ENCODE results near the gene USP49. TPM values are rescaled to one million over a fixed set of nuclear protein-coding genes. Genes with fewer than 3 reads are reported as not detected.
A peak's percentile ranks its signal among the peaks of the same experiment; 100 is the strongest.

The USP49 gene
- total and polyA plus RNA-seq, 2 of the 13 experiments (the other 11 are each of a cell fraction or from before 2014, with no cell fraction given): 2.9 to 4.3 TPM

DNA sequence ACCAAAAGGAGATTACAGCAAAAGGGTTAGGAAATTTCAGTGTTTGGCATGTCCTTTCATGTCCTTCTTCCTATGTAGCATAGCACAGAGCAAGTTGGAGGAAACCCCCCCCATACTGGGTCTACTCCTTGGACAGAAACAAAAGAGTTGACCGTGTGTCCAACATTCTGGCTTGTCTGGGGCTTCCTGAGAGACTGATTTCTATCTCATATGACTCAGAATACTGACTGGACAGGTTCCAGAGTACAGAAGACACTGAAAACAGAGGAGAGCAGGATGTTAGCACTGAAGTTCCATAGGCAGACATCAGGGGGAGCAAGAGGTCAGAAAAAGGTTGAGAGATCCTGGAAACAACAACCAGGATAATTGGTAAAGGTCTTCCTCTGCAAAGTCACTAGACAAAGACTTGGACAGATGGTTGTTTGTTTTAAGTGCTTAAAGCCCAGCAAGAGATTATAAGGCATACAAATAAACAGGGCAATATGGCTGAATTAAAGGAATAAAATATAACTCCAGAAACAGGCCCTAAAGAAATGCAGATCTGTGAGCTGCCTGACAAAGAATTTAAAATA is 48.4 kb downstream of the USP49 start (continued):
- TF ChIP-seq MLXIP (CRISPR knock-in tag; IDR thresholded peaks at IDR 0.05; ENCODE audit: borderline replicate concordance): no peak
- TF ChIP-seq ZNF33B (CRISPR knock-in tag; IDR thresholded peaks at IDR 0.05): no peak
- peak; percentile 33; the same call in 1 of the 2 replicates for TF ChIP-seq CEBPG (CRISPR knock-in tag; IDR thresholded peaks at IDR 0.05)
- TF ChIP-seq PLSCR1 (CRISPR knock-in tag; IDR thresholded peaks at IDR 0.05; ENCODE audit: borderline replicate concordance): no peak
- TF ChIP-seq ZFP82 (CRISPR knock-in tag; IDR thresholded peaks at IDR 0.05; ENCODE audit: borderline replicate concordance): no peak
- no peak for TF ChIP-seq ZNF777 (CRISPR knock-in tag; IDR thresholded peaks at IDR 0.05)
- TF ChIP-seq, protein P1, sequence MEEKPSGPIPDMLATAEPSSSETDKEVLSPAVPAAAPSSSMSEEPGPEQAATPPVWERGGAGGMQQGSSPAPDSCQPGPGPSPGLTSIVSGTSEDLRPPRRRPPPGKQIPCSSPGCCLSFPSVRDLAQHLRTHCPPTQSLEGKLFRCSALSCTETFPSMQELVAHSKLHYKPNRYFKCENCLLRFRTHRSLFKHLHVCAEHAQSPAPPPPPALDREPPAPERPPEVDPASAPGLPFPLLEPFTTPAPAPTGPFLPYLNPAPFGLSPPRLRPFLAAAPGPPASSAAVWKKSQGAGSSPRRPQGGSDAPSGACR (CRISPR knock-in tag; IDR thresholded peaks at IDR 0.05): no peak
- no peak for TF ChIP-seq GTF3A (CRISPR knock-in tag; conservative IDR thresholded peaks at IDR 0.05)
- TF ChIP-seq AGO2 (optimal IDR thresholded peaks at IDR 0.05; ENCODE audit: low read depth, low read length): no peak
- TF ChIP-seq HNRNPLL (IDR thresholded peaks at IDR 0.05; ENCODE audit: low read depth, low read length, poor library complexity, severe bottlenecking): no peak
- TF ChIP-seq SAP130 (CRISPR knock-in tag; IDR thresholded peaks at IDR 0.05; ENCODE audit: low read depth): peak; percentile 86
- no peak for TF ChIP-seq ZSCAN21 (CRISPR knock-in tag; IDR thresholded peaks at IDR 0.05; ENCODE audit: borderline replicate concordance)
- TF ChIP-seq SIN3A (IDR thresholded peaks at IDR 0.05; ENCODE audit: borderline replicate concordance, low read depth, low read length): no peak
- no peak for TF ChIP-seq ZNF572 (CRISPR knock-in tag; IDR thresholded peaks at IDR 0.05)
- TF ChIP-seq ZNF282 (IDR thresholded peaks at IDR 0.05; ENCODE audit: partially characterized antibody): no peak
- TF ChIP-seq MTF1 (CRISPR knock-in tag; IDR thresholded peaks at IDR 0.05): no peak
- no peak for TF ChIP-seq SMARCC2 (IDR thresholded peaks at IDR 0.05)
- TF ChIP-seq, protein P2, sequence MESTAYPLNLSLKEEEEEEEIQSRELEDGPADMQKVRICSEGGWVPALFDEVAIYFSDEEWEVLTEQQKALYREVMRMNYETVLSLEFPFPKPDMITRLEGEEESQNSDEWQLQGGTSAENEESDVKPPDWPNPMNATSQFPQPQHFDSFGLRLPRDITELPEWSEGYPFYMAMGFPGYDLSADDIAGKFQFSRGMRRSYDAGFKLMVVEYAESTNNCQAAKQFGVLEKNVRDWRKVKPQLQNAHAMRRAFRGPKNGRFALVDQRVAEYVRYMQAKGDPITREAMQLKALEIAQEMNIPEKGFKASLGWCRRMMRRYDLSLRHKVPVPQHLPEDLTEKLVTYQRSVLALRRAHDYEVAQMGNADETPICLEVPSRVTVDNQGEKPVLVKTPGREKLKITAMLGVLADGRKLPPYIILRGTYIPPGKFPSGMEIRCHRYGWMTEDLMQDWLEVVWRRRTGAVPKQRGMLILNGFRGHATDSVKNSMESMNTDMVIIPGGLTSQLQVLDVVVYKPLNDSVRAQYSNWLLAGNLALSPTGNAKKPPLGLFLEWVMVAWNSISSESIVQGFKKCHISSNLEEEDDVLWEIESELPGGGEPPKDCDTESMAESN (CRISPR knock-in tag; conservative IDR thresholded peaks at IDR 0.05): no peak
- peak; percentile 98 for TF ChIP-seq ZNF792 (CRISPR knock-in tag; IDR thresholded peaks at IDR 0.05)
- no peak for TF ChIP-seq TCF7 (IDR thresholded peaks at IDR 0.05; ENCODE audit: low read depth)
- peak; percentile 46; the same call in 1 of the 2 replicates for TF ChIP-seq MED1 (CRISPR knock-in tag; IDR thresholded peaks at IDR 0.05)
- no peak for TF ChIP-seq FOXP1 (IDR thresholded peaks at IDR 0.05)
- no peak for TF ChIP-seq FOXP1 (CRISPR knock-in tag; IDR thresholded peaks at IDR 0.05)
- TF ChIP-seq ARID2 (CRISPR knock-in tag; IDR thresholded peaks at IDR 0.05; ENCODE audit: borderline replicate concordance): no peak
- no peak for TF ChIP-seq FOXK2 (IDR thresholded peaks at IDR 0.05)
- no peak; the same call in 1 of the 2 replicates for TF ChIP-seq ZFY (CRISPR knock-in tag; IDR thresholded peaks at IDR 0.05)
- no peak for TF ChIP-seq KDM5B (CRISPR knock-in tag; IDR thresholded peaks at IDR 0.05; ENCODE audit: borderline replicate concordance)
- TF ChIP-seq ZNF678 (CRISPR knock-in tag; IDR thresholded peaks at IDR 0.05): no peak
- TF ChIP-seq ZNF136 (CRISPR knock-in tag; IDR thresholded peaks at IDR 0.05; ENCODE audit: low read depth): no peak
